ENCODE measurements around the gene APBA2.

DNA sequence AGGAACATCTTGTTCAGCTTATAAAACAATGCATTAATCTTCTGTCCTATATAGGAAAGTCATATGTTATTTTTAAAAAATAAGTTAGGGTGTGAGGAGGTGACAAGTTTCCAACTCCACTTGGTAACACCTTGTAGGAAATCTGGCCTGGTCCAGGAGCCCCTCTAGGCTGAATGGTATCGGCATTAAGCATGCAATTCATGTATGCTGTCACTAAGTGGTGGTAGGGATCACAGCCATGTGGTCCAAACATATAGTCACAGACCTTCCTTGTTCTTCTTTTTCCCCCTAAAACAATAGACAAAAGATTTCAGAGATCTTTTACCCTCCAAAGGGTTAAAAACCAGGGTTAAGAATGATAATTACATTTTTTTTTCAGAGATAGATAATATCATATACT, 4.2 kb upstream of the APBA2 start:
- no peak for TF ChIP-seq WIZ (CRISPR knock-in tag; IDR thresholded peaks at IDR 0.05)
- TF ChIP-seq EHMT2 (IDR thresholded peaks at IDR 0.05; ENCODE audit: borderline replicate concordance, low read depth, low read length), result no peak
- TF ChIP-seq, protein P1, sequence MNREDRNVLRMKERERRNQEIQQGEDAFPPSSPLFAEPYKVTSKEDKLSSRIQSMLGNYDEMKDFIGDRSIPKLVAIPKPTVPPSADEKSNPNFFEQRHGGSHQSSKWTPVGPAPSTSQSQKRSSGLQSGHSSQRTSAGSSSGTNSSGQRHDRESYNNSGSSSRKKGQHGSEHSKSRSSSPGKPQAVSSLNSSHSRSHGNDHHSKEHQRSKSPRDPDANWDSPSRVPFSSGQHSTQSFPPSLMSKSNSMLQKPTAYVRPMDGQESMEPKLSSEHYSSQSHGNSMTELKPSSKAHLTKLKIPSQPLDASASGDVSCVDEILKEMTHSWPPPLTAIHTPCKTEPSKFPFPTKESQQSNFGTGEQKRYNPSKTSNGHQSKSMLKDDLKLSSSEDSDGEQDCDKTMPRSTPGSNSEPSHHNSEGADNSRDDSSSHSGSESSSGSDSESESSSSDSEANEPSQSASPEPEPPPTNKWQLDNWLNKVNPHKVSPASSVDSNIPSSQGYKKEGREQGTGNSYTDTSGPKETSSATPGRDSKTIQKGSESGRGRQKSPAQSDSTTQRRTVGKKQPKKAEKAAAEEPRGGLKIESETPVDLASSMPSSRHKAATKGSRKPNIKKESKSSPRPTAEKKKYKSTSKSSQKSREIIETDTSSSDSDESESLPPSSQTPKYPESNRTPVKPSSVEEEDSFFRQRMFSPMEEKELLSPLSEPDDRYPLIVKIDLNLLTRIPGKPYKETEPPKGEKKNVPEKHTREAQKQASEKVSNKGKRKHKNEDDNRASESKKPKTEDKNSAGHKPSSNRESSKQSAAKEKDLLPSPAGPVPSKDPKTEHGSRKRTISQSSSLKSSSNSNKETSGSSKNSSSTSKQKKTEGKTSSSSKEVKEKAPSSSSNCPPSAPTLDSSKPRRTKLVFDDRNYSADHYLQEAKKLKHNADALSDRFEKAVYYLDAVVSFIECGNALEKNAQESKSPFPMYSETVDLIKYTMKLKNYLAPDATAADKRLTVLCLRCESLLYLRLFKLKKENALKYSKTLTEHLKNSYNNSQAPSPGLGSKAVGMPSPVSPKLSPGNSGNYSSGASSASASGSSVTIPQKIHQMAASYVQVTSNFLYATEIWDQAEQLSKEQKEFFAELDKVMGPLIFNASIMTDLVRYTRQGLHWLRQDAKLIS (CRISPR knock-in tag; IDR thresholded peaks at IDR 0.05), result no peak
- no peak for TF ChIP-seq ZNF121 (CRISPR knock-in tag; IDR thresholded peaks at IDR 0.05)
- TF ChIP-seq, protein P2, sequence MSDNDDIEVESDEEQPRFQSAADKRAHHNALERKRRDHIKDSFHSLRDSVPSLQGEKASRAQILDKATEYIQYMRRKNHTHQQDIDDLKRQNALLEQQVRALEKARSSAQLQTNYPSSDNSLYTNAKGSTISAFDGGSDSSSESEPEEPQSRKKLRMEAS (IDR thresholded peaks at IDR 0.05), result no peak
- TF ChIP-seq, protein P3, sequence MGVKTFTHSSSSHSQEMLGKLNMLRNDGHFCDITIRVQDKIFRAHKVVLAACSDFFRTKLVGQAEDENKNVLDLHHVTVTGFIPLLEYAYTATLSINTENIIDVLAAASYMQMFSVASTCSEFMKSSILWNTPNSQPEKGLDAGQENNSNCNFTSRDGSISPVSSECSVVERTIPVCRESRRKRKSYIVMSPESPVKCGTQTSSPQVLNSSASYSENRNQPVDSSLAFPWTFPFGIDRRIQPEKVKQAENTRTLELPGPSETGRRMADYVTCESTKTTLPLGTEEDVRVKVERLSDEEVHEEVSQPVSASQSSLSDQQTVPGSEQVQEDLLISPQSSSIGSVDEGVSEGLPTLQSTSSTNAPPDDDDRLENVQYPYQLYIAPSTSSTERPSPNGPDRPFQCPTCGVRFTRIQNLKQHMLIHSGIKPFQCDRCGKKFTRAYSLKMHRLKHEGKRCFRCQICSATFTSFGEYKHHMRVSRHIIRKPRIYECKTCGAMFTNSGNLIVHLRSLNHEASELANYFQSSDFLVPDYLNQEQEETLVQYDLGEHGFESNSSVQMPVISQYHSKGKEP (CRISPR knock-in tag; IDR thresholded peaks at IDR 0.05), result no peak
- TF ChIP-seq ZNF263 (CRISPR knock-in tag; IDR thresholded peaks at IDR 0.05), result no peak

Measured in HepG2 (cell line).